Inflammatory macrophage (primary cell): ENCODE measurements around the gene UBTD2.

Source experiments
- DNase-seq, 2 donors: peaks; one replicate each; pipeline ENCODE4 v3.0.0-alpha.2; 2020 to 2022

UBTD2 gene

DNA sequence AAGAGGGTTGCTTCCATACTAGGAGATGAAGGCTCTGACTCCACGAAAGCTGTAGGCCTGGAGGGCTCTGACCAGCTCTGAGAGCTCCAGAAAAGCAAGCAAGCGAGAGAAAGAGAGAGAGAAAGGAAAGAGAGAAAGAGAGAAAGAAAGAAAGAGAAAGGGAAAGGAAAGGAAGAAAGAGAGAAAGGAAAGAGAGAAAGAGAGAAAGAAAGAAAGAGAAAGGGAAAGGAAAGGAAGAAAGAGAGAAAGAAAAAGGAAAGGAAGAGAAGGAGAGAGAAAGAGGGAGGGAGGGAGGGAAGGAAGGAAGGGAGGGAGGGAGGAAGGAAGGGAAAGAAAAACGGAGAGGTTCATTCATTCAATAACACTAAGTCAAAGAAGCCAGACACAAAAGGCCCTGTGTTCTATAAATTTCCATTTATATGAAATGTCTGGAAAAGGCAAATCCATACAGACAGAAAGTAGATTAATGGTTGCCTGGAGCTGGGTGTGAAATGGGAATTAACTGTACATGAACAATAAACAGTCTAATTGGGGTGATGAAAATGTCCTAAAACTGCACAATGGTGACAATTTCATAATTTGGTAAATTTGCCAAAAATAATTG is 93.8 kb downstream of the UBTD2 start:
- DNase-seq = no peak

DNA sequence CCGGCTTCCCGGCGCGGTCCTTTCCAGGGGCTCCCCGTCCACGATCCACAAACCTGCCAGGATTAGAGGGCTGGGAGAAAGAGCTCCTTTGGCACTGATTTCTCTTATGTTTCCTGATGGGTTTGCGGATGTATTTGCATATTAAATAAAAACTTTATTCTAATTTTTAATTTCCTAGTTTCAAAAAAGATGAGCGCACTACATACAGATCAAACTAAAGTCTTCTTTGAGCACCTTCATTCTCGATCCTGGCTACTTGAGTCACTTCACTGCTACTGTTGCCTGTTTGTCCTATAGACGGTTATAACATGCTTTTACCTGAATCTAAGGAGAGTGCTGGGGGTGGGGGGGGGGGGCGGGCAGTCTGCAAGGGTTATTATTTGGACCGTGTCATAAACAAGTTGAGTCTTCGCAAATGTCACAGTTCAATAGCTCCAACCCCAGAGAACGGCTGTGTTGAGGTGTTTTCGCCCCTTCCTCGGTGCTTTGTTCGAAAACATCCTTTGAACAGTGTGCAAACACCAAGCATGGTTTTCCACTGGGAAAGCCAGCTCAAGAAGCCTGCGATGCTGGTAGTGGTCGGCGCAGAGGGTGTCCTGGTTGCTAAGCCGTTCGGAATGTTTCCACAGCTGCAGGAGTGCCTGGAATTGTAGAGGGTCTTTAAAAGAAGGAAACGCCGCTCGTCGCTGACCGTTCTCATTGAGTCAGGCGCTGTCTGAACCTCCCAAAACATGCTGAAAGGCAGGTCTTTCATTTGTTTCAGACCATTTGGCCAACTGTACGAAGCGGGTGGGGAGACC is 94.5 kb downstream of the UBTD2 start:
- DNase-seq = no peak

DNA sequence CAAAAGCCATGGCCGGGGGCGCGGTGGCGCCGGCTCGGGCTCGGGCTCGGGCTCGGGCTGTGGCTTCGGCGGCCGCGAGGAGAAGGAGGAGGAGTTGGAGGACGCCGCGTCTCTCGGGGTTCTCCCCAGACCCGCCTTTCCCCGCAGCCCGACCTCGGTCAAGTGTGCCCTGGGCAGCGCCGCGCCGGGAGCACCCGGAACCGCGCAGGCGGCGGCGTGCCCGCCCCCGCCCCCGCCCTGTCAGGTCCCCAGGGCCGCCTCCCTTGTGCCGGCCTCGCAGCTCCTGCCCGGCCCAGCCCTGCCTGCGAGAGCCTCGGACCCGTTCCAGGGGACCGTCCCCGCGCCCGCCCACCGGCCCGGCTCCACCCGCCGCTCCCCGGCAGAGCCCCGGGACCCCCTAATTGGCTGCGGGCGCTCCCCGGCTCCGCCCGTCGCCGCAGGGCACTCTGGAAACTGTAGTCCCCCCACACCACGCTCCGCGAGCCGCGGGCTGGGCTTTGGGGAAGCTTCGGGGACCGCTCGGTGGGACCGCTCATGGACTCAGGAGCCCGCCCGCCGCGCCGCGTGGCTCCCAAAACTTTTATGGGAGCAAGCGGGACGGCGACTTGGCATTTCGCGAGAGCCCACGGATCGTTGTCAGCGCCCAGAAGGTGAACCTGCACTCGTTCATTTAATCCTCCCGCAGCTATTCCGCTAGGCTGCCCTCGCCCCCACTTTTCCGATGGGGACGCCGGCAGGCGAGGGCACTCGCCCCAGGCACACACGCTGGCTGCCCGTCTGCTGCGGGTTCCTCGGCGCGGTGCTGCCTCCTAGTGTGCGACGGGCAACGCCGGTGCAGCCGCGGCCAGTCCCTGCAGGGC is 95.3 kb downstream of the UBTD2 start, which contains the start of gene STK10:
Gene STK10 (minus strand): TSS at position 192 of the 860 bp plus-strand sequence. CDS start 182 bp downstream, at position 10.
- peak; percentile 95 to 96 for DNase-seq

DNA sequence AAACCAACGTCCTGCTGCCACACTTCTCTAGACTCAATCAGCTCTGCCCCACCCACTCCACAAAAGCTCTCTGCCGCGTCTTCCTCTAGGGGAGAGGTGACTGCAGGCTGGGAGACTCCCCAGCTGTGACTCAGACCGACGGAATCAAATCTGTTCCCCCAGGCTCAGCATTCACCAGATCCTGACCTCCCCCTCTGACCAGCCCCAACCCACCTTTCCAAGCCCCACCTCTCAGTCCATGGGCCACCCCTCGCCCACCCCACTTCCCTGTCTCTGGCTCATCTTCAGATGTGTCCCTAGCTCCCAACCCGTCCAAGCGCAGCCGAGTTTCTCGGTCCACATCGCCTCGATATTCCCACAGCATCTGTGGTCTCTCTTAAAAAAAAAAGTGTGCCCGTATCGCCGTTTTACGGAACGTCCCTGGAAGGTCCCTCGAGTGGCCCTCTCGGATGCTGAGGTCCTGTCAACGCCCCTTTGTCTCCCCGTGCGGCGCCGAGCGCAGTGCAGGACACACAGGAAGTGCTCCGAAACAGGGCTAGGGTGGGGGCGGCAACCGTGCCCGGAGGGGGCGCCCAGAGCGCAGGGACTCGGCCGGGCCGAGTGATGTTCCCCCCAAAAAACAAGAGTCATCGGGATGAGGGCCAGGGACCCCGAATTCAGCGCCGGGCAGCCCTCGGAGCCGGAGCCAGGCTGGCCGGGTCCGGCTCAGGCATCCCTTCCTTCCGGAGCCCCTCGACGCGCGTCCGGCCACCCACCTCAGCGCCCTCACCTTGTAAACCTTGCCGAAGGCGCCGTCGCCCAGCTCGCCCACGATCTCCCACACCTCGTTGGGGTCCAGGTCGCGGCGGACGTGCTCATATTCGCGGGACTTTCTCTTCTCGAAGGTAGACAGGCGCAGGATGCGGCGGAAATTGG is 96.2 kb downstream of the UBTD2 start:
- peak; percentile 87 to 92 for DNase-seq

DNA sequence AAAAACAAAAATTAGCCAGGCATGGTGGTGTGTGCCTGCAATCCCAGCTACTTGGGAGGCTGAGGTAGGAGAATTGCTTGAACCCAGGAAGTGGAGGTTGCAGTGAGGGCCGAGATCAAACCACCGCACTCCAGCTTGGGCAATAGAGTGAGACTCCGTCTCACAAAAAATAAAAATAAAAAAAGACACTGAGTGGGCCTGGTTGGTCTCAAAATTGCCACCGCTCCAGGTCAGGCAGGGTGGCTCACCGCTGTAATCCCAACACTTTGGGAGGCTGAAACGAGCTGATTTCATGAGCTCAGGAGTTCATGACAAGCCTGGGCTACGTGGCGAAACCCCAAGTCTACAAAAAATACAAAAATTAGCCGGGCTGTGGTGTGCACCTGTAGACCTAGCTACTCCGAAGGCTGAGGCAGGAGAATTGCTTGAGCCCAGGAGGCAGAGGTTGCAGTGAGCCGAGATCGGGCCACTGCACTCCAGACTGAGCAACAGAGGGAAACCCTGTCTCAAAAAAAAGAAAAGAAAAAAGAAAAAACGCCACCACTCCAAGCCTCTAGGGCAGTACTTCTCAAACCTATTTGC is 97.4 kb downstream of the UBTD2 start:
- peak in 1 of 2 donors; percentile 15 for DNase-seq

DNA sequence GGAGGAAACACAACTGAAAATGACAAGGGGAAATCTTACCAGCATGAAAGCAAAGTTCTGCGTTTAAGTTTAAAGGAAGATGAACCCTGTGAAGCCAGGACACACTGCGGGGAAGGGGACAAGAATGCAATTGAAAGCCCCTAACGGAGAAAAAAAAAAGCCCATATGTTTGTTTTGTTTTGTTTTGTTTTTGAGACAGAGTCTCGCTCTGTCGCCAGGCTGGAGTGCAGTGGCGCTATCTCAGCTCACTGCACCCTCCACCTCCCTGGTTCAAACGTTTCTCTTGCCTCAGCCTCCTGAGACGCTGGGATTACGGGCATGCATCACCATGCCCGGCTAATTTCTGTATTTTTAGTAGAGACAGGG is 98.5 kb downstream of the UBTD2 start:
- DNase-seq = peak in 1 of 2 donors; percentile 48

DNA sequence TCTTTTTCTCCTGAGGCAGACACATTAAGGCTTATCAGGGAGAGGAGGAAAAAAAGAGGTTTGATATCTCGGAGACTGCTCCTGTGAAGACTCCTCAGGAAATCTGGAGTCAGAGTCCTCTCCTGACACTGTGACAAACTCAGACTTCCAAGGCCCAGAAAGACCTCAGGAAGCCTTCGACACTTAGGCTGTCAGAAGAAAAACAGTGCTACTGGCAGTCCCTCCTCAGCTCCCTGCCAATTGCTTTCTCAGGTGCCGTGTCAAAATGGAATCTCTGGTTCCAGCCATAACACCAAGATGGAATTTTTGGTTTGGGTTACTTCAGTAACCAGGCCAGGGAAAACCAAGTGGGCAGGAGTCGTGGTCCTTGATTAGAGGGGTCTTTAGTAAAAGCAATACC is 99.7 kb downstream of the UBTD2 start:
- no peak for DNase-seq

DNA sequence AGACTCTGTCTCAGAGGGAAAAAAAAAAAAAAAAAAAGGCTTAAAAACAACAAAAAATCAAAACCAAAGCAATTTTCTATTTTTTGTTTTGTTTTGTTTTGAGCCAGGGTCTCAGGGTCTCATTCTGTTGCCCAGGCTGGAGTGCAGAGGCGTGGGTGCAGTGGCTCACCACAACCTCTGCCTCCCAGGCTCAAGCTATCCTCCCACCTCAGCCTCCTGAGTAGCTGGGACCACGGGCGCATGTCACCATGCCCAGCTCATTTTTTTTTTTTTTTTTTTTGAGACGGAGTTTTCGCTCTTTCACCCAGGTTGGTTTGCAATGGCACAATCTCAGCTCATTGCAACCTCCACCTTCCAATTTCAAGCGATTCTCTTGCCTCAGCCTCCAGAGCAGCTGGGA is 101.3 kb downstream of the UBTD2 start:
- DNase-seq = no peak

DNA sequence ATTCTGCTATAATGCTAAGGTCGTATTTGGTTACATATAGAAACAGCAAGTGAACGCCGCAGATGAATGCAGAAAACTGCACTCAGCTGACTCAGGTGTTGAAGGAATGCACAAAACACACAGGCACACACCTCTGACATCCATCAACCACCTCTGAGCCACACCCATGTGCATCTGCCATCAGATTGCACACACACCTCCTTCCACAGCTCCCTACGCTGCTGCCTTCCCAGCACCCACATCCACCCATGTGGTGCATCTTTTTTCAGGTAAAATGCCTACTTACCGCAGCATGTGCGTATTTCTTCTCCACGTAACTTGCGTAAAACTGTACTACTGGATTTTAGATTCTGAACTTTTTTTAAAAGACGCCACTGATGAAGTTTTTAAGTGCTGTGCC is 102.6 kb downstream of the UBTD2 start:
- DNase-seq = no peak

DNA sequence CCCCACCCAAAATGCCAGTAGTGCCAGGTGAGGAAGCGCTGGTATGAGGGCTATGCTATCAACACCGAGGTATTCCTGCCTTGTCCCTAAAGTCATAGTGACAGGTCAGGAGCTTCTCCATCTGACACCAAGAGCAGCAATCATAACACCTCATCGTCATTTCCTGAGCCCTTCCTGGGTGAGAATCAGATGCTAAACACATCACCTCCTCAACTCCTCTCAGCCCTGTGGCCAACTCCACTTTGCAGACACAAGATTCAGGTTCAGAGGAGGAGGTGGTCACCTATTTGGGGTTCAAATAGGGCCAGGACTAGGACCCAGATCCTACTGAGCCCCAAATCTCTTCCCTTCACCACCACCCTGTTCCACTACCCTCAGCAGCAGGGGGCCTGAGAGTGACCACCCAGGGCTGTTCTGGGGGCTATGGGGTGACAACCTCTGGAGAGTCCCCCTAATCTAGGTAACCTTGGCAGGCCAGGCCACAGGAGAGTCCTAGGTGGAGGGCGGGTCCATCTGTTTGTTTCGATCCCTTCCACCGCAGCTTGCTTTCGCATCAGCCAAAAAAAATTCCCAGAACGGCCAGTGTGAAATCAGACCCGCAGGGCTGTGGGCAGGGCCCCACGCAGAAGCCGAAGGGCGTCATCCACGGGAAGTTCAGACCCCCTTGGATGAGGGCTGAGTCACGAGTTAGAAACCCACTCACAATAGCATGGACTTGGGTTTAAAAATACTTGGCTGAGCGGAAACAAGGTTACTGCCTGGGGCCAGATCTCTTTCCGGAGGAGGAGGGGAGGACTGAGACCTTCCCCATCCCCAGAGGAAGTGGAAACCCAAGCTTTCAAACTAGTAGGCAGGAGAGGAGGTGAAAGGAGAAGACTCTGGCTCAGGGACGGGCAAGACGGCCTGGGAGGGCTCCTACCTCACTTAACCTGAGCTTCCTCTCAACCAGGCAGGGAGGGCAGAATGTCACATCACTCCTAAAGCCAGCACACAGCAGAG is 104.3 kb downstream of the UBTD2 start:
- peak; percentile 88 to 97 for DNase-seq

DNA sequence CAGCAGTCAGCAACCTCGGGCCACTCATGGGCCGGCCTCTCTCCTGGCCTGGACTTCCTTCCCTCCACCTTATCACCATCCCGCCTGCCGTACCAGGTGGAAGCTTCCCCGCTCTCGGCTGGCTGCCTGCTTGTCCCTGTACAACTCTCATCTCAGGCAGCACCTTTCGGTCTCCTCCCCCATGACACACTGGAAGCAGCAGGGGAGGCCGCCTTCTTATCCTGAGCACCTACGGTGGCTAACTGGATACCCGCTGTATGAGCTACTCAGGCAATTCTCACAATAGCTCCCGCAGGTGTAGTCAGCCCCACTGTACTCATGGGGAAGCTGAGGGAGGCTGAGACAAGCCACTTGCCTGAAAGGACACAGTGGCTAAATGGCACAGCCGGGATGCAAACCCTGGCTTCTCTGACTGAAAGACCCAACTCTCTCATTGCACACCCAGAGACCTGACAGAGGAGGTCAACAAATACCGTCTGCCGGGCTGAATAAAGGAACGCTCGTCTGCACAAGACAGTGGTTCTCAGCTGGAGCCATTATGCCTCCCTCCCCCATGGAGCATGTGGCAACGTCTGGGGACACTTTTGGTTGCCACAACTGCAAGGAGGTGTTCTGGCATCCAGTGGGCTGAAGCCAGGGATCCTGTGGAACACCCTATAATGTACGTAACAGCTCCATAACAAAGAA is 105.1 kb downstream of the UBTD2 start:
- DNase-seq = peak; percentile 29 to 56

DNA sequence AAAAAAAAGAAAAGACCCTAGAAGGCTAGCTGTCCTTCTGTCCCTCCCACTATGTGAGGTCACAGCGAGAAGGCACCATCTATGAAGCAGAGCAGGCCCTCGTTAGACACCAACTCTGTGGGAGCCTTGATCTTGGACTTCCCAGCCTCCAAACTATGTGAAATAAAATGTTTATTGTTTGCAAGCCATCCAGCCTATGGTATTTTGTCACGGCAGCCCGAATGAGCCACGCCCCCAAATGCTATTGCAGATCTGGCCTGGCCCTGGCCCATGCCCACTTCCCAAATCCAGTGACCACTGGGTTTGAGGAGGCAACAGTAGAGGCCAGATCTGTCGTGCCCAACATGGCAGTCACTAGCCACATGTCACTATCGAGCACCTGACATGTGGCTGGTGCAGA is 106.4 kb downstream of the UBTD2 start:
- DNase-seq = peak; percentile 57 to 72

DNA sequence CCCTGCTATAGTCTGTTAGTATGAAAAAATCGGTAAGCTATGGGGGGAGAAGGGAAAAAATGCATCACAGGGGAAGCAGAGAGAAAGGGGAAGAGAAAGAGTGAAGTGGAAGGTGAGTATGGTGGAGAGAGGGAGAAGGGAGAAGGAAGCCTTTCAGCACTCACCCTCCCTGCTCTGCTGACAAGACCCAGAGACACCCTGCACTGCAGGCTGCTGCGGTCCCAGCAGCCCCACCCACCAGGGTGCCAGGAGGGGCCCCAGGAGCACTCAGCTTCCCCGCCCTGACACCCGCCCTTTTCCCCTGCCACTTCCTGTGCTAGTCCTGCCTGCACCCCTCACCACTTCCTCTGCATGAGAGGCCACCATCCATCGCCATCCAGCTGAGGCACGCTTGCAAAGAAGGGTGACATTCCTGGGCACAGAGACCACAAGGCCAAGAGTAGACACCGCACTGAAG is 108.3 kb downstream of the UBTD2 start:
- peak; percentile 64 to 77 for DNase-seq

DNA sequence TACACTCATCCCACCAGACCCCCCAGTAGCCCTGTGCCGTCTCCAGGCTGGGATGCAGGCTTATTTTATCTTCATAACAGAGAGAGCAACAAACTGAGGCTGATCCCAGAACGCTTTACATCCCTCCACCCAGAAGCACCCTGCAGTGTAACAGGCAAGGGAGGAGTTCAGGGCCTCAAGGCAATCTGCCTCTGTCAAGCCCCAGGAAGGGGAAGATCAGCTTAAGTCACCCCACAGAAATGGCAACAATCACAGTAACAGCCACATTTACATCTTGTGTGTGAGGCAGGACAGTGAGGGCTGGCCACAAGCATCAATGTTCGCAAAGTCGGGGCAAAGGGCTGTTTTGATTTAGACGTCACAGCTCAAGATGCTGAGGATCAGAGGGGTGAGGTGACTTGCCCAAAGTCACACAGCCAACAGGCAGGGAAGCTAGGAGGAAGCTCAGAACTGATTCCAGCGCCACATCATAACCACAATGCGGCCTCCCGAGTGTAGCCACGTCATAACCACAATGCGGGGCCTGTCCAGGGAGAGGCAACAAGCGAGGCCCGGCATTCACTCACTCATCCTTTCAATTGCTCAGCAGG is 109.9 kb downstream of the UBTD2 start:
- DNase-seq = peak; percentile 63 to 76

DNA sequence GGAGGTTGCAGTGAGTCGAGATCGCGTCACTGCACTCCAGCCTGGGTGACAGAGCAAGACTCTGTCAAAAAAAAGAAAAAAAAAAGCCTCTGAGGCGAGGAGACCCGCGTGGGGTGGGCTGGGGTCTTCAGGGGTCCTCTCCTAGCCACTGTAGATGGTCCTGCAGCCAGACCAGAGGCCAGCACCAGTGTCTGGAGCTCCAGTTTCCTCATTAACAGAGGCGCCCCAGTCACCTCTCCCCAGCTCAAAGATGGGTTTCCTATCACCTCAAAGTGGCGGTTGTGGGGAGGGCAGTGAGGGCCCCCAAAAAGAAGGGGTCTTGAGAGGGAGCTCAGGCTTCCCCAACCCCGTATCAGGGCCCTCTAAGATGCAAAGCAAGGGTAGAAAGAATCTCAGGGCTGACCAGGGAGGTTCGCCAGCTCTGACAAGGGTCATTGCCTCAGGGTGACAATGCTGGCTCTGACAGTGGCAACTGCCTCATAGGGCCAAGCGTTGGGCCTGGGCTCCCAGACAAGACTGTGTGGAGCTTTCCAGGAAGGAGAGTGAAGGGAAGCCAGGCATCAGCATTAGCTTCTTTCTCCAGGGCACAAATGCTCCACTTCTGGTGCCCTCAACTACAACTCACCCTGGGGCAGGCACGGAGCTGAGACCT is 110.5 kb downstream of the UBTD2 start:
- DNase-seq = no peak

DNA sequence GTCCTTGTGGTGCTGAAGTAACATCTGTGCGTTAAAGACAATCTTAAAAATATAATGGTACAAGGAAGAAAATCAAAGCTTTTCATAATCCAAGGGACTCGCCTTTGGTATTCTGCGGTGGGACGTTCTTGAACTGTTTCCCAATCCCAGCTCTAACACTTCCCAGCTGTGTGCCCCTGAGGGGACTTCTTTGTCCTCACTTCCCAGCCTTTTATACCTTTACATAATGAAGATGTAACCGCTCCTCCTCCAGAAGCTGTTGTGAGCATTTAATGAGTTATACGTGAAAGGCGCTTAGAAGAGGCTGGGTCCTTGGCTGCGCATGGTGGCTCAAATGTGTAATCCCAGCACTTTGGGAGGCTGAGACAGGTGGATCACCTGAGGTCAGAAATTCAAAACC is 112.4 kb downstream of the UBTD2 start:
- DNase-seq = no peak

DNA sequence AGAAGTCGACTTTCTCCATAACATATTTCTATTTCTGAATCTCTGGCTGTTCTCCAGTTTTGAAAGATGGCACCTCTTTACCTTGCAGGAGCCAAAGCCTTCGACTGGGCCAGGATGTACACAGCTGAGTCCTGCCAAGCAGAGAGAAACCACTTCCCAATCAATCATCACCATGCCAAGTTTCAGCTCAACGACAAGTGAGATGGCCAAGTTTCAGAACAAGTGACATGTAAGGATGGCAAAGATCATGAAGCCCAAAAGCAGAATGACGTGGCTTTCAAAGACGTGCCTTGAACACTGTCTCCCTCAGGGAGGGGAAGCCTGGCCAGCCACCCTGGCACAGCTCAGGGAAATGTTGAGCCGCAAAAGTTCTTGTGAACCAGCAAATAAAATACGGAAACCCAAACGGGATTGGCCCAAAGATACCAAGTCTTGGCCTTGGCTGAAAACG is 113.3 kb downstream of the UBTD2 start:
- no peak for DNase-seq

DNA sequence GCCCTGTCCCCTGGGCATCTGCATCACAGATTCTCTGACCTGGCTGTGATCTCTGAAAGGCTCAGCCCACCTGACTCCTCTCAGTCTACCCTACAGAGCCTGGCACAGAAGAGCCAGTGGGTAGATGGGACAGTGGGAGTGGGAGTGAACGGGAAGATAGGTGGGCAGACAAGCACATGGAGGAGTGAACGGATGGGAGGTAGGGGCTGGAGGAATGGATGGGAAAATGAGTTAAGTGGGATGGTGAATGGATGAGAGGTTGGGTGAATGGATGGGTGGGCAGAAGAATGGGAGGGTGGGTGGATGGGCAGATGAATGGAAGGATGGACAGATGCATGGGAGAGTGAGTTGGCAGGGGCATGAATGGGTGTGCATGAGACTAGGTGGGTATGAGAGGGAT is 114.3 kb downstream of the UBTD2 start:
- no peak for DNase-seq

DNA sequence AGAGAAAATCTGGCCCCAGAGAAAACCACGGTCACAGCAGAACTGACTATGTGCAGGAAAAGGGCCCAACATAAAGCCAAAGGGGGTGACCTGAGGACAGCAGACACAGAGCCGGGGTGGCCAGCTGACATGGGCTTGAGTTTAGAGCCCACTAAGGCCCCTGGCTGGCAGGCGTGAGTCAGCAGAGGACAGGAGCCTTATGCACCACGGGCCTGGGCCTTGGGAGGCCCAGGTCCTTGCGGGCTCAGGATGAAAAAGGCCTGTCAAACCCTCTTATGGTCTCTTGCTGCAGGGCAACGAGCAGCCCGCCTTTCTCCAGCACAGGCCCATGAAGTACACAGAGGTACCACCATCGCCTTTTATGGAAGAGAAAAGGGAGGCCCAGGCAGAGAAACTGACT is 115.3 kb downstream of the UBTD2 start:
- DNase-seq = no peak
